LNCaP clone FGC (cell line): Measurements from ENCODE around the gene DUSP28.

Experiments
- DNase-seq: peaks from one replicate; pipeline ENCODE4 v3.0.0-alpha.2; 2011; ENCODE audit warnings: low read depth
- H3K4me3 ChIP-seq: 2 replicates; pipeline ENCODE4 v1.5.1; 2011; ENCODE audit warnings: mild to moderate bottlenecking, low read depth, low read length, control low read depth
- CTCF ChIP-seq: IDR thresholded peaks from 2 replicates; pipeline ENCODE4 v1.5.1; 2012; ENCODE audit warnings: mild to moderate bottlenecking; ENCODE audit not compliant: control insufficient read depth, insufficient read depth; ENCODE audit errors: extremely low read depth

The DUSP28 gene

DNA sequence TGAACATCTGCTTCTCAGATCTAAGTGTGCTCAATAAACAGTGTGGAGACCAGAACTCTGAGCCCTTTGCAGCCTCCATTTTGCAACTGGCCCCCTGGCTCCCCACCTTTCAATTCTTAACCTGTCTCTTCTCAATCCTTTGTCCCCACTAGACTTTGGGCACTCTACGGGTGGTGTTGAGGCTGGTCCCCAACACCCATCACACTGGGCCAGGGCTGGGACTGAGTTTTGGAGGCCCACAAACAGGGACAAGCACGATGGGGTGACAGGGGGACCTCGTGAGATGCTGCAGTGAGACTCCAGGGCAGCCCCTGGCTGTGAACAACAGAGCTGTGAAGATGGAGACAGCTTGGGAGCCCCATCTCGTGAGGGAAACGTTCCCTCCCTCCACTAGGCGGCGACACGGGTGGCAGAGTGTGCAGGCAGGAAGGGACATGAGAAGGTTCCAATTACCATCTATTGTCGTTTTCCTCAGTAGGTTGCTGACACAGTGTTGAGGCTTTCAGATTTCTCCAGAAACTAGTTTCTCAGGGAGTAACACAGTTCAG is 3.5 kb upstream of the DUSP28 start:
- H3K4me3 ChIP-seq, result peak overlapping the region; percentile 56
- peak; percentile 51; the same call in 1 of the 2 replicates for TF ChIP-seq CTCF
- no peak for DNase-seq

DNA sequence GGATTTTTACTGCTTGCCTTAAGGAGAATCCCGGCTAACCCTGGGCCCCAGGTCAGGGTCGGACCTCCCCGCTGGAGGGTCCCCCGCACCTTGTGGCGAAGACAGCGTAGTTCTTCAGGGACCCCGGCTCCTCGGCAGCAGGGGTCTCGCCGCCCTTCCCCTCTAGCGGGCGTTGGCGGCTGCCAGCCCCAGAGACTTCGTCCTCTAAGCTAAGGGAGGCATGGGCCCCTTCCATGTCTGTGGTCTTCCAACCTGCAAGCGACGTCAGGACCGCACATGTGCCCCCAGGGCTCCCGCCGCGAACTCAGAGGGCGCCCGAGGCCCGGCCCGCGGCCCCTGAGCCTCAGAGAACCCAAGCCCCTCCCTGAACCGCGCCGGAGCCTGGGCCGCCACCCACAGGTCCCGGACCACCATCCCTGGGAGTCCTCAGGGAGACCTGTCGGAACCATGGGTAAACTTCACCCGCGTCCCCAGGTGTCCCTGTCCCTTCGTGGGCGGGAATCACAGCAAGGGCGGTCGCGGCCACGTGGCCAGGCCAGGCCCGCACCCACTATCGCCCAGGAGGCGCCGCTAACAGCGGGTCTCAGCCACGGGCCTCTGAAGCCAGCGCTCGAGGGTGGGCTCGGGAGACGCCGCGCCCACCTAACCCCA is 2.9 kb upstream of the DUSP28 start:
- no peak for DNase-seq
- TF ChIP-seq CTCF, result no peak
- H3K4me3 ChIP-seq, result peak overlapping the region; percentile 56

DNA sequence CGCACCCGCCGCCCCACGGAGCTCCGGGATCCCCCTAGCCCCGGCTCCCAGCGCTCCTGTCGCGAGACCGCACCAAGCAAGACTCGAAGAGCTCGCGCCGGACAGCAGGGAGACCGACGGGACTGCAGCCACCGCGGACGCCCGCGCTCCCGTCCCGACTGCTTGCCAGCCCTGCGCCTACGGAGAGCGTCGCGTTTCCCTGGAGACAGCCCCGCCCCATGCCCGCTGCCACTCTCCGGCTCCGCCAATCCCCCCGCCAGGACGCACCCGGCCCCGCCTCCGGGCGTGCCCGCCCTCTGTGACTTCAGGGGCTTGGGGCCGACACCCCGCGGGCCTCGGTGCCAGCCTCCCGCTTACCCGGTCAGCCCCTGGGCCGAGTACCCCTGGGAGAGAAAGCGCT is 2.3 kb upstream of the DUSP28 start, which contains the start of gene ANKMY1:
Gene ANKMY1 (minus strand): TSS at position 181 of the 400 bp plus-strand sequence. CDS start 653 bp downstream, outside the sequence.
- DNase-seq, result no peak
- H3K4me3 ChIP-seq, result peak within 1 kb of the TSS; percentile 56
- no peak for TF ChIP-seq CTCF

GRCh38 chr2:240558236-240558761 is 1.9 kb upstream of the DUSP28 start:
- DNase-seq, result no peak
- no peak for TF ChIP-seq CTCF
- H3K4me3 ChIP-seq, result peak overlapping the region; percentile 56

- peak overlapping the region; percentile 74 for H3K4me3 ChIP-seq
- no peak for TF ChIP-seq CTCF
- DNase-seq, result no peak
Observed at GRCh38 chr2:240559286-240559685, 871 bp upstream of the DUSP28 start.

- 0 out of 2 replicates have a peak, but pooled peaks have one; percentile 13 for TF ChIP-seq CTCF
- H3K4me3 ChIP-seq, result peak overlapping the region; percentile 74
- peak; percentile 88 for DNase-seq
Observed at GRCh38 chr2:240560480-240561324, 545 bp downstream of the DUSP28 start.
